ENCODE measurements around the gene SUMF1.
"Not testable (repeated sequence)": the region's sequence is repeated elsewhere in the genome, so short reads cannot be mapped to it uniquely, and the experiment has no call there.

SUMF1 gene

GRCh38 chr3:4332574-4332973 lies 134.5 kb downstream of the SUMF1 start:
- DNase-seq = no peak

DNA sequence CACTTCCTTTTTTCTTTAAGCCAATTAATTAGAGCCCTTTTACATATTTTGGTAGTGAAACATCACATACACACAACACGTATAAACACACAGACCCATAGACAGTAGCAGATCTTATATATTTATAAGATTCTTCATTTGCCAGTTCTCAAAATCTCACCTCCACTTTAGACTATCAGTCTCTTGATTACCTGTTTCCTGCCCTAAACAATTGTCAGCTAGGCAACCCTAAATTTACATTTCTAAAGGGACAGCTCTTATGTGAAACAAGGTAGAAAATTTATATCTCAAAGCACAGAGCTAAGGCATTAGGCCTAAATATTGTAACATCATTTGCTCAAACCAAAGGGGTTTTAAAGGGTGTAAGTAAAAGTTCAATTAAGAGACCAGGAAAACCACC lies 135.0 kb downstream of the SUMF1 start:
- DNase-seq = no peak

DNA sequence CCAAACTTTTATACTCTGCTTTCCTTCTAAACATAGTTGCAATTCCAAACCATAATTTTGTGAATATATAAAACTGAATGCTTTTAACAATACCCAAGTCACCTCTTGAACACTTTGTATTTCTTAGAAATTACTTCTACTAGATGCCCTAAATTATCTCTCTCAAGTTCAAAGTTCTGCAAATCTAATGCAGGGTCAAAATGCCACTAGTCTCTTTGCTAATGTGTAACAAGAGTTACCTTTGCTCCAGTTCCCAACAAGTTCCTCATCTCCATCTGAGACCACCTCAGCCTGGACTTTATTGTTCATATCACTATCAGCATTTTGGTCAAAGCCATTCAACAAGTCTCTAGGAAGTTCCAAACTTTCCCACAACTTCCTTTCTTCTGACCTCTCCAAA lies 137.3 kb downstream of the SUMF1 start:
- not testable (repeated sequence) for DNase-seq

DNA sequence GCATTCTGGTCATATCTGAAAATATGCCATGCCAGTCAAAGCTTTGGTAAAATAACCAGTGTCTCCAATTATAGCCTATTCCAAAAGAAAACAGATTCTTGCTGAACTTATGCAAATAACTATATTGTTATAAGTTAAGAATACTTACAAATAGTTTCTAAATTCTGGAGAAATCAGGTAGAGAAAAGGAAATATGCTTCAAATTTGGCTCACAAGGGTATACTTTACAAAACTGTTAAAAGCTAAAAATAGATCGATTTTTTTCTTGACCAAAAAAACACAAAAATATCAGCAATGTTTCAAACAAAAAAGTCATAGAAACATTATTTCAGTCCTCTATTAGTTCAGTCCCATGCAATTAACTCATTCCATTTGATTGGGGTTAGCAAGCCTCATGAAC lies 140.2 kb downstream of the SUMF1 start:
- DNase-seq = no peak

DNA sequence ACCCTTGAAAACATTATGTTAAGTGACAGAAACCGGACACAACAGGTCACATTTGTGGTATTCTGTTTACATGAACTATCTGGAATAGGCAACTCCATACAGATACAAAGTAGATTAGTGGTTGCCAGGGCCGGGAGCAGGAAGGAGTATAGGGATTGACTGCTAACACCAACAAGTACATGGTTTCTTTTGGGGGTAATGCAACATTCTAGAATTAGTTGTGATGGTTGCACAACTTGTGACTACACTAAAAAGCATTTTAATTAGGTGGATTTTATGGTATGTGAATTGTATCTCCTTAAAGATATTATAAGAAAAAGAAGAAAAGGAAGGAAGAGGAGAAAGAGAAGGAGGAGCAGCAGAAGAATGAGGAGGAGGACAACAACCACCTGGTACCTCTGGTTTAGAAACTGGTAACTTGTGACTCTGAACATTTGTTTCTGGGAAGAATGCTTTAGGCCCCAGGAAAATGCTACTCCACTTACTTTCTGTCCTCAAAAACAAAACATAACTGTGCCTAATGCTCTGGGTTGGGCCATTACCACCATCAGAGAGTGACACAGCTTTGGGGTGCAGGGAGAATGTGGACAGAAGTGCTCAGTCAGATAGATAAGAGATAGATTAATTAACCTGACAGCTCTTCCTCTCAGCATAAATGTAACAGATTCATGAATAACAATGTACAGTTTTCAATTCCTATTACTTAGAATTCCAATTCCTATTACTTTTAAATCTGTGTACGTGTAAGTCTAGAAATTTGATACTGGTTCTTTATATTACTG lies 143.6 kb downstream of the SUMF1 start:
- DNase-seq = no peak

GRCh38 chr3:4322635-4323034 lies 144.4 kb downstream of the SUMF1 start:
- DNase-seq = no peak

DNA sequence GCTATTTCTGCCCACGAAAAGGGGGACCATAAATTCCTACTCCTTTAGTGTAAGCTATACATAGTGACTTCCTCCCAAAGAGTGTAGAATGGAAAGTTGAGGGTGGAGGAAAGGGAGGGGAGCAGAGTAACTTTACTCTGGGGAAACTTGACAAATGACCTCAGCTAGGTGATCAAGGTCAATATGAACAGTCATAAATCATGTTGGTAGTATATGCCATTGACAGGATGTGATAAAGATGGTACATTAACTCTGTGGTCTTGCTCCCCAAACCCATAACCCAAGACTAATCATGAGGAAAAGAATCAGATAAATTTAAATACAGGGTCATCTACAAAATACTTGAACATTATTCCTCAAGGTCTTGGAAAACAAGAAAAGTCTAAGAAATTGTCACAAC lies 145.3 kb downstream of the SUMF1 start:
- no peak for DNase-seq

GRCh38 chr3:4320096-4320911 lies 146.8 kb downstream of the SUMF1 start:
- DNase-seq = no peak

GRCh38 chr3:4314688-4315087 lies 152.4 kb downstream of the SUMF1 start:
- no peak for DNase-seq

DNA sequence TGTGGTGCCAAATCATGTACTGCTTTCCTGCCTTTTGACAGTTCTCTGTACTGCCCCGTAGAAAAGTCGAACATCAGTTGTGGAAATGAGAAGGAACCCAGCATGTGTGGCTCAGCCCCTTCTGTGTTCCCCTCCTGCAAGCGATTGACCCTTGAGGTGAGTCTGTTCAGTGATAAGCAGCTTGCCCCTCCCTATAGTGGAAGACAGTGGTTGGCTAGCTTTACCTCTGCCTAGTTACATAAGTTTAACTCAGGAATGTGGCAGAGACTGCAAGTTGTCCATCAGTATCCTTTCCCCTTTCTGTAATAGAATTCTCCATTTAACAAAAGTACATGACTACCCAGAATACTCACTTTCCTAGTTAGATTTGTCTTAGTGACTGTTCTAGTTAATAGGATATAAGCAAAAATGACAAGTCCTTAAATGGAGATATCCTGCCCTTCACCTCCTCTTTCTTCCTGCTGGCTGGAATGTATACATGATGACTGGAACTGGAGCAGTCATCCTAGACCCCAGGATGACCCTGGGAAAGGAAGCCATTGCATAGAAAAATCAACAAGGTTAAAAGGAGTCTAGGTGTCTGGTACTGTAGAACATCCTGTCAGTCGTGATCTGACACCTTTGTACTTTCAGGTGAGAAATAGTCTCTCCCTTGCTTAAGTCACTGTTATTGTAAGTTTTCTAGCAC lies 153.3 kb downstream of the SUMF1 start:
- no peak for DNase-seq

GRCh38 chr3:4311496-4311895 lies 155.6 kb downstream of the SUMF1 start:
- DNase-seq = no peak

Measured in DMS153 (cell line).